Measurements from ENCODE around the gene ANKRD44.

- no peak for TF ChIP-seq CTCF (IDR thresholded peaks at IDR 0.05)
- TF ChIP-seq POLR2A (IDR thresholded peaks at IDR 0.05) = no peak
These were observed 238.7 kb downstream of the ANKRD44 start for GRCh38 chr2:197071790-197072436.
